Ishikawa (cell line): ENCODE data around the gene ATG7.

ENCODE experiments used
- CEBPB ChIP-seq: IDR thresholded peaks from 2 replicates; pipeline ENCODE4 v1.6.1; 2012
- CREB1 ChIP-seq: IDR thresholded peaks from 2 replicates; pipeline ENCODE4 v1.6.1; 2012; ENCODE audit warnings: low read depth
- EGR1 ChIP-seq: IDR thresholded peaks from 2 replicates; pipeline ENCODE4 v1.6.1; 2012
- EP300 ChIP-seq: IDR thresholded peaks from 2 replicates; pipeline ENCODE4 v1.6.1; 2012; ENCODE audit warnings: borderline replicate concordance
- FOXM1 ChIP-seq: IDR thresholded peaks from 2 replicates; pipeline ENCODE4 v1.6.1; 2012; ENCODE audit warnings: low read depth, borderline replicate concordance
- MAX ChIP-seq: IDR thresholded peaks from 2 replicates; pipeline ENCODE4 v1.6.1; 2012
- NFIC ChIP-seq: IDR thresholded peaks from 2 replicates; pipeline ENCODE4 v1.6.1; 2012
- RAD21 ChIP-seq: IDR thresholded peaks from 2 replicates; pipeline ENCODE4 v1.6.1; 2012; ENCODE audit warnings: low read depth
- TAF1 ChIP-seq: IDR thresholded peaks from 2 replicates; pipeline ENCODE4 v1.6.1; 2012; ENCODE audit warnings: low read depth, mild to moderate bottlenecking
- TCF12 ChIP-seq: IDR thresholded peaks from 2 replicates; pipeline ENCODE4 v1.6.1; 2012; ENCODE audit warnings: low read depth
- TEAD4 ChIP-seq: IDR thresholded peaks from 2 replicates; pipeline ENCODE4 v1.6.1; 2012
- YY1 ChIP-seq: IDR thresholded peaks from 2 replicates; pipeline ENCODE4 v1.6.1; 2012; ENCODE audit warnings: low read depth
- ZBTB7A ChIP-seq: IDR thresholded peaks from 2 replicates; pipeline ENCODE4 v1.6.1; 2012; ENCODE audit warnings: low read depth
- TF ChIP-seq, protein P1 (sequence below): IDR thresholded peaks from 2 replicates; pipeline ENCODE4 v1.6.1; 2012
- TF ChIP-seq, protein P2 (sequence below): IDR thresholded peaks from 2 replicates; pipeline ENCODE4 v1.6.1; 2012; ENCODE audit warnings: low read depth, mild to moderate bottlenecking

The ATG7 gene

GRCh38 chr3:11514191-11514821 lies 242.1 kb downstream of the ATG7 start:
- TF ChIP-seq YY1 (no peak), EP300 (no peak), NFIC (no peak), MAX (no peak), TAF1 (no peak), FOXM1 (no peak)
- TF ChIP-seq, protein P1, sequence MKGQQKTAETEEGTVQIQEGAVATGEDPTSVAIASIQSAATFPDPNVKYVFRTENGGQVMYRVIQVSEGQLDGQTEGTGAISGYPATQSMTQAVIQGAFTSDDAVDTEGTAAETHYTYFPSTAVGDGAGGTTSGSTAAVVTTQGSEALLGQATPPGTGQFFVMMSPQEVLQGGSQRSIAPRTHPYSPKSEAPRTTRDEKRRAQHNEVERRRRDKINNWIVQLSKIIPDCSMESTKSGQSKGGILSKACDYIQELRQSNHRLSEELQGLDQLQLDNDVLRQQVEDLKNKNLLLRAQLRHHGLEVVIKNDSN, result no peak
- TF ChIP-seq, protein P2, sequence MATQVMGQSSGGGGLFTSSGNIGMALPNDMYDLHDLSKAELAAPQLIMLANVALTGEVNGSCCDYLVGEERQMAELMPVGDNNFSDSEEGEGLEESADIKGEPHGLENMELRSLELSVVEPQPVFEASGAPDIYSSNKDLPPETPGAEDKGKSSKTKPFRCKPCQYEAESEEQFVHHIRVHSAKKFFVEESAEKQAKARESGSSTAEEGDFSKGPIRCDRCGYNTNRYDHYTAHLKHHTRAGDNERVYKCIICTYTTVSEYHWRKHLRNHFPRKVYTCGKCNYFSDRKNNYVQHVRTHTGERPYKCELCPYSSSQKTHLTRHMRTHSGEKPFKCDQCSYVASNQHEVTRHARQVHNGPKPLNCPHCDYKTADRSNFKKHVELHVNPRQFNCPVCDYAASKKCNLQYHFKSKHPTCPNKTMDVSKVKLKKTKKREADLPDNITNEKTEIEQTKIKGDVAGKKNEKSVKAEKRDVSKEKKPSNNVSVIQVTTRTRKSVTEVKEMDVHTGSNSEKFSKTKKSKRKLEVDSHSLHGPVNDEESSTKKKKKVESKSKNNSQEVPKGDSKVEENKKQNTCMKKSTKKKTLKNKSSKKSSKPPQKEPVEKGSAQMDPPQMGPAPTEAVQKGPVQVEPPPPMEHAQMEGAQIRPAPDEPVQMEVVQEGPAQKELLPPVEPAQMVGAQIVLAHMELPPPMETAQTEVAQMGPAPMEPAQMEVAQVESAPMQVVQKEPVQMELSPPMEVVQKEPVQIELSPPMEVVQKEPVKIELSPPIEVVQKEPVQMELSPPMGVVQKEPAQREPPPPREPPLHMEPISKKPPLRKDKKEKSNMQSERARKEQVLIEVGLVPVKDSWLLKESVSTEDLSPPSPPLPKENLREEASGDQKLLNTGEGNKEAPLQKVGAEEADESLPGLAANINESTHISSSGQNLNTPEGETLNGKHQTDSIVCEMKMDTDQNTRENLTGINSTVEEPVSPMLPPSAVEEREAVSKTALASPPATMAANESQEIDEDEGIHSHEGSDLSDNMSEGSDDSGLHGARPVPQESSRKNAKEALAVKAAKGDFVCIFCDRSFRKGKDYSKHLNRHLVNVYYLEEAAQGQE, result no peak

GRCh38 chr3:11517601-11518000 lies 245.4 kb downstream of the ATG7 start:
- TF ChIP-seq, protein P1, result no peak
- TF ChIP-seq TAF1 (no peak), CREB1 (no peak), CEBPB (no peak), EGR1 (no peak), YY1 (no peak), NFIC (no peak), TEAD4 (no peak), EP300 (no peak), ZBTB7A (no peak), RAD21 (no peak), MAX (no peak), FOXM1 (no peak), TCF12 (no peak)
- TF ChIP-seq, protein P2, result no peak

DNA sequence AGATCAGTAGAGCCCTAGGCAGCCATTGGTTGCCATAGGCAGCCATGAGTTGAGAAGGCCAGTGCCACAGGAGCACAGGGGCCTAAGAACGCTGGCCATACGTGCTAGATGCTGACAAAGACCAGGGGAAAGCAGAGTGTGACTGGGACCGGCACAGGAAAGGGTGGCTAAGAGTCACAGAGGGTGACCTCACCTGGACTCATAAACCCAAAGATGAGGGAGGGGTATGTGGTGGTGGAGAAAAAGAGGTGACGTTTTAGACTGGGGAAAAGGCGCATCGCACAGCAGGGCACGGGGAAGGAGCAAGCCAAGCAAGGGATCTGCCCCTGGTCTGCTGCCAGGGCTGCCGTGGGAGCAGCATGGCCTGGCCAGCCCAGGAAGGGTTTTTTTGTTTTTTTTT lies 249.0 kb downstream of the ATG7 start:
- TF ChIP-seq MAX (no peak), CREB1 (no peak), NFIC (no peak), CEBPB (no peak)
- TF ChIP-seq, protein P1, result no peak

DNA sequence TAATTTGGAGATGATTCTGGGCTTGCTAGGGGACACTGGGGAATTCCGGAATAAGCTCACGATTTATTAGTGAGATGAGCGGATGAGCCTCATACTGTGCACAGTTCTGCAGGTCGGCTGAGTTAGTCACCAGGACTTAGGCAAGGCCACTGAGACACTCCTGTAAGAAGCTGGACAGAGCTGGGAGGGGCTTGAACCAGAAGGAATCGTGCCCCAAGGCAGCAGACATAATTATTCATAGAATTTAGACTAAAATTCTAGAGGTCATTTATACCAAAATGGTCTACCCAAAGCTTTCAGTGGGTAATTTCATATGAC lies 250.2 kb downstream of the ATG7 start:
- no peak for TF ChIP-seq RAD21
- no peak for TF ChIP-seq ZBTB7A
- no peak for TF ChIP-seq MAX
- TF ChIP-seq TCF12, result no peak

- TF ChIP-seq ZBTB7A (no peak), RAD21 (no peak)
- TF ChIP-seq, protein P1, result no peak
Measured at GRCh38 chr3:11522953-11523571, 250.9 kb downstream of the ATG7 start.
